IPS-18a (cell line): ENCODE data around the gene CNTN4.
"Not testable (repeated sequence)": the region's sequence is repeated elsewhere in the genome, so short reads cannot be mapped to it uniquely, and the experiment has no call there.

Experiments
- H3K27ac ChIP-seq: one replicate; pipeline ENCODE4 v1.5.1; 2013; ENCODE audit warnings: low read length
- H3K27me3 ChIP-seq: one replicate; pipeline ENCODE4 v1.6.1; 2013; ENCODE audit warnings: mild to moderate bottlenecking, low read length; ENCODE audit not compliant: control insufficient read depth, insufficient read depth
- H3K36me3 ChIP-seq: one replicate; pipeline ENCODE4 v1.6.1; 2013; ENCODE audit warnings: low read depth, low read length; ENCODE audit not compliant: control insufficient read depth
- H3K4me1 ChIP-seq: one replicate; pipeline ENCODE4 v1.6.1; 2013; ENCODE audit warnings: low read depth, low read length; ENCODE audit not compliant: control insufficient read depth
- H3K4me3 ChIP-seq: one replicate; pipeline ENCODE4 v1.5.1; 2013; ENCODE audit warnings: low read length
- H3K9ac ChIP-seq: one replicate; pipeline ENCODE4 v1.6.1; 2013; ENCODE audit warnings: mild to moderate bottlenecking, low read length, moderate library complexity
- H3K9me3 ChIP-seq: one replicate; pipeline ENCODE4 v1.6.1; 2013; ENCODE audit warnings: low read depth, low read length; ENCODE audit not compliant: control insufficient read depth

CNTN4 gene

DNA sequence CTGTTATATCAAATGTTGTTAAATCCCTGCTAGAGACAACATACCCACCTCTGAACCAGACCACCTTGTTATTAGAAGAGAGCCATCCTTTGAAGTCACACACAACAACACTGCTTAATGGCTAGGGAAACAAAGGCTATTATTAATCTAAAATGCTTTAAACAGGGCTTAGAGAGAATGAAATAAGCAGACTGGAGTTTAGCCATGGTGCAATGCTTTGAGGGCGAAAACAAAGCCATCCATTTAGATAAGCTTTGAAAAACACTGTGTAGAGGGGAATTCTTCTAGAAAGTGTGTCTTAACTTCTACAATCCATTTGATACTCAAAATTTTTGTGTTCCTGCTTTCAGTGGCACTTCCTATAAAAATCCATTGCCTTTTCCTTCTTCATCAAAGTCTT, 862.9 kb downstream of the CNTN4 start:
- Histone ChIP-seq H3K9me3 (no peaks in the 10 kb centered on the region), H3K9ac (no peak overlapping the region)

GRCh38 chr3:2967871-2968270, 869.2 kb downstream of the CNTN4 start:
- H3K4me3 ChIP-seq: no peak overlapping the region
- H3K27ac ChIP-seq: no peak overlapping the region
- no peak overlapping the region for H3K9ac ChIP-seq
- no peaks in the 10 kb centered on the region for H3K9me3 ChIP-seq
- peaks cover 2% of the 10 kb centered on the region for H3K4me1 ChIP-seq
- H3K27me3 ChIP-seq: no peaks in the 10 kb centered on the region
- no peaks in the 10 kb centered on the region for H3K36me3 ChIP-seq

More for the DNA sequence above, 862.9 kb downstream of the CNTN4 start:
- Histone ChIP-seq H3K4me3 (no peak overlapping the region), H3K36me3 (no peaks in the 10 kb centered on the region), H3K27me3 (no peaks in the 10 kb centered on the region), H3K27ac (no peak overlapping the region), H3K4me1 (peaks cover 14% of the 10 kb centered on the region)

GRCh38 chr3:2968475-2968874, 869.8 kb downstream of the CNTN4 start:
- Histone ChIP-seq H3K36me3 (no peaks in the 10 kb centered on the region), H3K27me3 (no peaks in the 10 kb centered on the region), H3K9me3 (no peaks in the 10 kb centered on the region), H3K9ac (no peak overlapping the region), H3K4me3 (no peak overlapping the region), H3K27ac (no peak overlapping the region), H3K4me1 (no peaks in the 10 kb centered on the region)

DNA sequence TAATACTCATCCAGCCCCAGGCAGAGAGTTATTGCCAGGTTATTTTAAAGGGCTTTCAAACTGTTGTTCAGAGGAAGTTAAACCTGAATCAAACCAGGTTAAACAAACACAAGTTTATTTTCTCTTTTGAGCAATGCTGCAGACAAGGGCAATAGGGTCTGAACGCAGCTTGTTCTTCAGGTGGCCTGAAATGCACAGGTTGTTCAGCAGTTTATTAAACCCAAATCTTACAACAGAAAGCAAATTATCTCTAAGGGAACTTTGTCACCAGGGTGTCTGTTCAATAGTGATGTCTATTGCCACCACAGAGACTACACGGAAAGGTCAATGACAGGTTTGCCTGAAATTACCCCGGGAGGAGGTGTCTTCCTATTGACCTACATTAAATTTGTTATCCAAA, 877.5 kb downstream of the CNTN4 start:
- H3K4me1 ChIP-seq: peaks cover 20% of the 10 kb centered on the region
- H3K36me3 ChIP-seq: no peaks in the 10 kb centered on the region
- no peak overlapping the region for H3K4me3 ChIP-seq
- H3K9me3 ChIP-seq: no peaks in the 10 kb centered on the region
- H3K27ac ChIP-seq: no peak overlapping the region
- no peak overlapping the region for H3K9ac ChIP-seq
- no peaks in the 10 kb centered on the region for H3K27me3 ChIP-seq

- peaks cover 20% of the 10 kb centered on the region for H3K4me1 ChIP-seq
- H3K4me3 ChIP-seq: no peak overlapping the region
- H3K9me3 ChIP-seq: no peaks in the 10 kb centered on the region
- H3K9ac ChIP-seq: no peak overlapping the region
- H3K36me3 ChIP-seq: no peaks in the 10 kb centered on the region
- no peak overlapping the region for H3K27ac ChIP-seq
- no peaks in the 10 kb centered on the region for H3K27me3 ChIP-seq
These were observed 878.1 kb downstream of the CNTN4 start for GRCh38 chr3:2976796-2977195.

GRCh38 chr3:2978977-2979732, 880.5 kb downstream of the CNTN4 start:
- Histone ChIP-seq H3K4me3 (peak overlapping the region; percentile 24), H3K36me3 (no peaks in the 10 kb centered on the region), H3K27ac (no peak overlapping the region), H3K27me3 (no peaks in the 10 kb centered on the region), H3K4me1 (peaks cover 20% of the 10 kb centered on the region), H3K9me3 (no peaks in the 10 kb centered on the region), H3K9ac (no peak overlapping the region)

GRCh38 chr3:2984005-2984830, 885.6 kb downstream of the CNTN4 start:
- H3K36me3 ChIP-seq: no peaks in the 10 kb centered on the region
- H3K4me1 ChIP-seq: peaks cover 13% of the 10 kb centered on the region
- H3K27ac ChIP-seq: no peak overlapping the region
- no peaks in the 10 kb centered on the region for H3K27me3 ChIP-seq
- H3K9me3 ChIP-seq: no peaks in the 10 kb centered on the region
- no peak overlapping the region for H3K4me3 ChIP-seq
- no peak overlapping the region for H3K9ac ChIP-seq

GRCh38 chr3:2984831-2985220, 886.2 kb downstream of the CNTN4 start:
- Histone ChIP-seq H3K9ac (no peak overlapping the region), H3K36me3 (no peaks in the 10 kb centered on the region), H3K27ac (no peak overlapping the region), H3K9me3 (no peaks in the 10 kb centered on the region), H3K27me3 (no peaks in the 10 kb centered on the region), H3K4me3 (no peak overlapping the region), H3K4me1 (peaks cover 7% of the 10 kb centered on the region)

GRCh38 chr3:2985479-2985878, 886.8 kb downstream of the CNTN4 start:
- H3K4me3 ChIP-seq: no peak overlapping the region
- H3K9me3 ChIP-seq: no peaks in the 10 kb centered on the region
- no peak overlapping the region for H3K27ac ChIP-seq
- H3K9ac ChIP-seq: no peak overlapping the region
- no peaks in the 10 kb centered on the region for H3K27me3 ChIP-seq
- H3K36me3 ChIP-seq: no peaks in the 10 kb centered on the region
- peaks cover under 1% of the 10 kb centered on the region for H3K4me1 ChIP-seq

DNA sequence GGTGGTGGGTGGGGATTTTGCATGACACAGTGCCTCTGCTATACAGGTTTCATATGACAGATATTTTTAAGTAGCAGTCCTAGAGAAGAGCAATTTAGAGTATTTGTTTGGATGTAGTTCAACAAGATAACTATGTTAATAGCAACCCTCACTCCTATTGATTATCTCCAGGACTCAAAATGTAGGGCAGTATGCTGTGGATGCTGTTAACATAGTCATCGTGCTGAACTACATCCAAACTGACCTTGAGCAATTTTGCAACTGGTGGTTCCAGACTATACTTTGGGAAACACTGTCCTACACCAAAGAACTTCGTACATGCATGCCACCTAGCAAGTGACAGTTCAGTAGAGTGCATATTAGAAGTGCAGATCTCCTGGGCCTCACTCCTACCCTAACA, 893.9 kb downstream of the CNTN4 start:
- Histone ChIP-seq H3K36me3 (no peaks in the 10 kb centered on the region), H3K9ac (no peak overlapping the region), H3K9me3 (no peaks in the 10 kb centered on the region), H3K27ac (no peak overlapping the region), H3K4me1 (no peaks in the 10 kb centered on the region), H3K27me3 (no peaks in the 10 kb centered on the region), H3K4me3 (no peak overlapping the region)

DNA sequence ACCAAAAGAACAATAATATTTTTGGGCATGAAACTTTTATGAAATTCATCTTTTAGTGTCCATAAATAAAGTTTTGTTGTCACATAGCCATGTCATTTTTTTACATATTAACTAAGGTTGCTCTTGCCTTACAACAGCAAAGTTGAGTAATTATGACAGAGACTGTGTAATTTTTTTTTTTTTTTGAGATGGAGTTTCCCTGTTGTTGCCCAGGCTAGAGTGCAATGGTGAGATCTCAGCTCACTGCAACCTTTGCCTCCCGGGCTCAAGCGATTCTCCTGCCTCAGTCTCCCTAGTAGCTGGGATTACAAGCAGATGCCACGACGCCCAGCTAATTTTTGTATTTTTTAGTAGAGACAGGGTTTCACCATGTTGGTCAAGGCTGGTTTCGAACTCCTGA, 894.5 kb downstream of the CNTN4 start:
- H3K36me3 ChIP-seq, H3K27me3 ChIP-seq, H3K4me1 ChIP-seq, H3K9ac ChIP-seq, H3K9me3 ChIP-seq, H3K27ac ChIP-seq, H3K4me3 ChIP-seq: not testable (repeated sequence)

DNA sequence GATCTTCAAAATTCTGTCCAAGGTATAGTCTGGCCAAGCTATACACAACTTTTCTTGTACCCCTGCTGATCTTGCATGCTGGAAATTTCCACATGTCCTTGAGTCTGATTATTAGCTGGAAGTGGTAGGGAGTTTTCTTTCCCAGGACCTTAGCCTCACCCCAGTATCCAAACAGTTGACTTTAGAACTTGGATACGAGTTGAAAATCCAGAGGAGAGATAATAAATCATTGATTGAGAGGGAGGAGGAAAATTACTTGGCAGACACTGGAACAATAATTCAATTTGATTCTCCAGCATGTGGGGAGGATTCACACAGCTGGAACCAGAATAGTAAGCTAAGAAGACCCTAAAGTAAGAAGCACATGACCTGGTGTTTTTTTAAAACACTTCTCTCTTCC, 895.1 kb downstream of the CNTN4 start:
- Histone ChIP-seq H3K4me1 (no peaks in the 10 kb centered on the region), H3K36me3 (no peaks in the 10 kb centered on the region), H3K27ac (no peak overlapping the region), H3K27me3 (no peaks in the 10 kb centered on the region), H3K9ac (no peak overlapping the region), H3K9me3 (no peaks in the 10 kb centered on the region), H3K4me3 (no peak overlapping the region)
